PFSK-1 (cell line): ENCODE measurements around the gene GPRIN1.

Source experiments
- POLR2AphosphoS5 ChIP-seq: IDR thresholded peaks from 2 replicates; pipeline ENCODE4 v1.6.1; 2012; ENCODE audit warnings: low read depth, mild to moderate bottlenecking, control low read depth, low read length, moderate library complexity
- SIN3A ChIP-seq: IDR thresholded peaks from 2 replicates; pipeline ENCODE4 v1.6.1; 2012; ENCODE audit warnings: mild to moderate bottlenecking, low read length, moderate library complexity, borderline replicate concordance; ENCODE audit not compliant: insufficient read depth

DNA sequence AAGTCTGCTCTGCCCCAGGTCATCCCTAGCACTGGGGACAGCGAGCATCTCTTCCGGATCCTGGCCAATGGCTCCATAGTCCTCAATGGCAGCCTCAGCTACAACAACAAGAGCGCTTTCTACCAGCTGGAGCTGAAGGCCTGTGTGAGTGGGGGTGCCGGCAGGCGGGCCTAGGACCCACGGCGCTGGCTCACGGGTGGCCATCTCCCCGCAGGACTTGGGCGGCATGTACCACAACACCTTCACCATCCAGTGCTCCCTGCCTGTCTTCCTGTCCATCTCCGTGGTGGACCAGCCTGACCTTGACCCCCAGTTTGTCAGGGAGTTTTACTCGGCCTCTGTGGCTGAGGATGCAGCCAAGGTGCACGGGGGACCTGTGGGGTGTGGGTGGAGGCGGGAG is 34.9 kb downstream of the GPRIN1 start:
- no peak for TF ChIP-seq POLR2AphosphoS5
- TF ChIP-seq SIN3A, result no peak
